Activated B cell treated with CpG ODN at 0.5 μM for 24 hours (primary cell): ENCODE results near the gene TNFSF12. TPM values are rescaled to one million over a fixed set of nuclear protein-coding genes. Genes with fewer than 3 reads are reported as not detected.

Source experiments
- ATAC-seq: fragments of 200-7000 bp; cut with Tn5 transposase; one replicate; pipeline ENCODE4 v1.10.0; 2021; ENCODE audit warnings: low read depth, mild to moderate bottlenecking, moderate library complexity
- CTCF ChIA-PET: fragments of 350-600 bp; sonication (Branson Sonifier 250); formaldehyde crosslinking; loops from one replicate; lab custom pipeline; 2021; ENCODE audit warnings: antibody characterized with exemption; lab: Charles Lee
- POLR2A ChIA-PET: fragments of 350-600 bp; sonication (Branson Sonifier 250); formaldehyde crosslinking; loops from one replicate; lab custom pipeline; 2021; ENCODE audit warnings: antibody characterized with exemption; lab: Charles Lee
- DNase-seq: peaks from one replicate; pipeline ENCODE4 v3.0.0; 2022
- H3K27ac Mint-ChIP-seq: one replicate; pipeline ENCODE4 v1.8.0; 2020; ENCODE audit warnings: mixed read lengths
- H3K27me3 Mint-ChIP-seq: one replicate; pipeline ENCODE4 v1.8.0; 2021; ENCODE audit warnings: mixed read lengths
- H3K36me3 Mint-ChIP-seq: one replicate; pipeline ENCODE4 v1.8.0; 2021; ENCODE audit warnings: low read depth, mixed read lengths
- H3K4me1 Mint-ChIP-seq: one replicate; pipeline ENCODE4 v1.8.0; 2021; ENCODE audit warnings: mixed read lengths
- H3K4me3 Mint-ChIP-seq: one replicate; pipeline ENCODE4 v1.8.0; 2020; ENCODE audit warnings: mild to moderate bottlenecking, mixed read lengths
- H3K9me3 Mint-ChIP-seq: one replicate; pipeline ENCODE4 v1.8.0; 2020; ENCODE audit warnings: mixed read lengths
- intact Hi-C: fragments of 100-400 bp; cut with micrococcal nuclease; formaldehyde crosslinking; loops from one replicate; pipeline ENCODE4 v1.15.1; 2024
- total RNA-seq: library from RNA; stranded (reverse); gene quantifications from 2 replicates; pipeline ENCODE4 v1.2.3, GENCODE V29; 2022
- TF ChIP-seq, protein P1 (sequence below): fragments of 200-600 bp; IDR thresholded peaks from one replicate; pipeline ENCODE4 v1.8.0; 2022; ENCODE audit warnings: antibody characterized with exemption, mild to moderate bottlenecking

Gene TNFSF12
- total RNA-seq, 1 donor from 2014 or later, result 30.7 TPM

DNA sequence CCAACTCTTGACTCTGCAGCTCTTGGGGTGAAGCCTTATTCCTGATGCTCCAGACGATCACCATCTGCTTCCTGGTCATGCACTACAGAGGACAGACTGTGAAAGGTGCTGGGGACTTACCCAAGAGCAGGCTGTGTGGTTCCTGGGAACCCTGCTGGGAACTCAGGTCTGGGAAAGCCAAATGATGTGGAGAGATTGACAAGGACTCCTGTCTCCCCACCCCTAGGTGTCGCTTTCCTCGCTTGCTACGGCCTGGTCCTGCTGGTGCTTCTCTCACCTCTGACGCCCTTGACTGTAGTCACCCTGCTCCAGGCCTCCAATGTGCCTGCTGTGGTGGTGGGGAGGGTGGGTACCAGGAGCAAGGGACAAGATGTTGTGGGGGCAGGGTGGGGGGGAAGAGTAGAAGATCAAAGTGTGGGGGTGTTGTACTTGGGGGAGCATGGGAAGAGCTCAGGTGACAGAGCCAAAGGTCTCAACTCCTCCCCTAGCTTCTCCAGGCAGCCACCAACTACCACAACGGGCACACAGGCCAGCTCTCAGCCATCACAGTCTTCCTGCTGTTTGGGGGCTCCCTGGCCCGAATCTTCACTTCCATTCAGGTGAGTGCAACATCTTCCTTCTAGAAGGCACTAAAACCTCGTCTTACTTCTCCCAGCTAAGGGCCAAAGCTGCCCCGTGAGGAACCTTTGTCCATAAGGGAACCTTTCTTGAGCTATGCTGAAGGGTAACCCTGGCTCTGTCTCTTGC is 38.0 kb downstream of the TNFSF12 start:
- ATAC-seq, result no peak
- TF ChIP-seq, protein P1, sequence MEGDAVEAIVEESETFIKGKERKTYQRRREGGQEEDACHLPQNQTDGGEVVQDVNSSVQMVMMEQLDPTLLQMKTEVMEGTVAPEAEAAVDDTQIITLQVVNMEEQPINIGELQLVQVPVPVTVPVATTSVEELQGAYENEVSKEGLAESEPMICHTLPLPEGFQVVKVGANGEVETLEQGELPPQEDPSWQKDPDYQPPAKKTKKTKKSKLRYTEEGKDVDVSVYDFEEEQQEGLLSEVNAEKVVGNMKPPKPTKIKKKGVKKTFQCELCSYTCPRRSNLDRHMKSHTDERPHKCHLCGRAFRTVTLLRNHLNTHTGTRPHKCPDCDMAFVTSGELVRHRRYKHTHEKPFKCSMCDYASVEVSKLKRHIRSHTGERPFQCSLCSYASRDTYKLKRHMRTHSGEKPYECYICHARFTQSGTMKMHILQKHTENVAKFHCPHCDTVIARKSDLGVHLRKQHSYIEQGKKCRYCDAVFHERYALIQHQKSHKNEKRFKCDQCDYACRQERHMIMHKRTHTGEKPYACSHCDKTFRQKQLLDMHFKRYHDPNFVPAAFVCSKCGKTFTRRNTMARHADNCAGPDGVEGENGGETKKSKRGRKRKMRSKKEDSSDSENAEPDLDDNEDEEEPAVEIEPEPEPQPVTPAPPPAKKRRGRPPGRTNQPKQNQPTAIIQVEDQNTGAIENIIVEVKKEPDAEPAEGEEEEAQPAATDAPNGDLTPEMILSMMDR, result no peak
- ChIA-PET POLR2A (interaction anchor here (0.7 to 3.9 kb wide), 4 partner anchors 13 to 102 kb away, joined by 4 to 94 read pairs (median 6); partner anchors contain the start of genes TP53 and WRAP53), CTCF (interaction anchor here (1.2 to 3.4 kb wide), 3 partner anchors 28 to 72 kb away, joined by 3 to 16 read pairs (median 3); partner anchors contain the start of gene FXR2)
- DNase-seq, result no peak
- H3K4me1 Mint-ChIP-seq, result peaks cover 34% of the 10 kb centered on the region
- no peaks in the 10 kb centered on the region for H3K27me3 Mint-ChIP-seq
- H3K9me3 Mint-ChIP-seq, result no peaks in the 10 kb centered on the region
- intact Hi-C loops, result loop anchor here (10.0 kb wide), 1 partner anchor 542 kb away; the partner anchor contains the start of gene SLC16A11
- peaks cover 41% of the 10 kb centered on the region for H3K36me3 Mint-ChIP-seq
- no peak overlapping the region for H3K27ac Mint-ChIP-seq
- H3K4me3 Mint-ChIP-seq, result no peak overlapping the region

DNA sequence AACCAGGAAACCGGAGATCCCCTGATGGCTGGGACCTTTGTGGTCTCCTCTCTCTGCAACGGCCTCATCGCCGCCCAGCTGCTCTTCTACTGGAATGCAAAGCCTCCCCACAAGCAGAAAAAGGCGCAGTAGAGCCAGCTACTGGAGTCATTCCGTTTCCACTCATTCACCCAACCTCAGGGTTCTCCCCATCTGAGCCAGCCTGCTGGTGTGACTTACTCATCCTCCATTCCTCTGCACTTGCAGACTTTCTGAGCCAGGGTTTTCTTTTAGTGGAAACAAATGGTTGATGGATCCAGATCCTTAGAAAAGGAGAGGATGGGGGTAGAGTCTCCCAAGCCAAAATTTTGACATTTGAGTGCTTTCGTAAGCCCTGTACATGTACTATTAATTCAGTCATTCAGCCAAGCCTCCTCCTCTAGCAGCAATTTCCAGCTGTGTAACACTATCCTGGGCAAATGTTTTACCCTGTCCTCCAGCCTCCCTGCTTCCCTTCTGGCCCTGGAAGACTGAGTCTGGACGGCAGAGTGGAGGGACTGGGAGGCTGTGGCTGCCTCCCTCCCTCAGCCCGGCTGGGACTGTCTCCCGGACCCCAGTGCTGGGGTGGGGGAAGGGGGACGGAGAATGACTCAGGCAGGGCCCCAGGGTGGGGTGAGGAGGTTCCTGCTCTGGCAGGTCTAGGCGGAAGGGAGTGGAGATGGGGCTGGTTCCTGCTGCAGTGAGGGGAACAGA is 38.7 kb downstream of the TNFSF12 start:
- H3K27me3 Mint-ChIP-seq, result no peaks in the 10 kb centered on the region
- intact Hi-C loops, result loop anchor here (10.0 kb wide), 1 partner anchor 543 kb away; the partner anchor contains the start of gene SLC16A11
- peaks cover 26% of the 10 kb centered on the region for H3K4me1 Mint-ChIP-seq
- ChIA-PET POLR2A (interaction anchor here (0.7 to 1.2 kb wide), 3 partner anchors 14 to 103 kb away, joined by 4 to 7 read pairs (median 6); no protein-coding TSS in a partner anchor), CTCF (interaction anchor here (1.2 to 3.4 kb wide), 4 partner anchors 27 to 151 kb away, joined by 3 to 16 read pairs (median 9); partner anchors contain the start of genes FXR2 and TMEM102)
- ATAC-seq, result no peak
- peaks cover 49% of the 10 kb centered on the region for H3K36me3 Mint-ChIP-seq
- DNase-seq, result no peak
- H3K9me3 Mint-ChIP-seq, result no peaks in the 10 kb centered on the region
- TF ChIP-seq, protein P1, result no peak
- no peak overlapping the region for H3K27ac Mint-ChIP-seq
- H3K4me3 Mint-ChIP-seq, result no peak overlapping the region

DNA sequence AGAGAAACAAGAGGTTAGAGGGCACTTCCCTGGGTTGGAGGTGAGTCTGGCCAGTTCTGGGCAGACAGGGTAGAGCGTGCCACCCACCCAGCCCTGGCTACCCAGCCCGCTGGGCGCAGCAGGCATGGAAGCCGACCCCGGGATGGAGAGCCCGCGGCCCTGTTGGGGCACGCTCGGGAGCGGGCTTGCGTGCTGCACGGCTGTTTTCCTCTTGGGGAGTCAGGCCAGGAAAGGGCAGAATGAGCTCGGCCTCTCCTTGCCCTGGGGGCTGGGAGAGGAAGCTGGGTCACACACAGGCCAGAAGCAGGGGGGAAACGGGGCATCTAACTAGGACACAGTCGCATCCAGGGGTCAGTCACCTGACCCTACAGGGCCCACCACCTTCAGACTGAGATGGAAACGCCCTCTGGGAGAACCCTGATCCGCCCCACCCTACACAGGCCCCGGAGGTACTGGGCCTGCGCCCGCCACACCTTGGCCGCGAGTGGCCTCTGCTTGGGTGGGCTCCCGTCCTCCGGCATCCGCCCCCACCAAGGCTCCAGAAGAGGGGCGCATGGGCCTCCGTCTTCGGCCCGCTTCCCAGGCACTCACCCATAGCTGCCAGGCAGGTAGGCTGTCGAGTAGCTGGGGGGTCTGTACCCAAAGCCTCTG is 39.8 kb downstream of the TNFSF12 start:
- no peaks in the 10 kb centered on the region for H3K27me3 Mint-ChIP-seq
- intact Hi-C loops, result loop anchor here (1.0 to 10.0 kb wide), 4 partner anchors 27 to 544 kb away; partner anchors contain the start of genes SENP3 and SLC16A11
- DNase-seq, result no peak
- no peak for ATAC-seq
- TF ChIP-seq, protein P1, result no peak
- ChIA-PET POLR2A (interaction anchor here (0.6 to 2.4 kb wide), 16 partner anchors 9 to 543 kb away, joined by 3 to 17 read pairs (median 4); partner anchors contain the start of genes CD68, FXR2, POLR2A and SAT2), CTCF (interaction anchor here (1.1 to 3.3 kb wide), 24 partner anchors 9 to 543 kb away, joined by 3 to 38 read pairs (median 6); partner anchors contain the start of genes CD68, FXR2, NEURL4 and SAT2)
- peaks cover 20% of the 10 kb centered on the region for H3K4me1 Mint-ChIP-seq
- H3K36me3 Mint-ChIP-seq, result peaks cover 55% of the 10 kb centered on the region
- no peak overlapping the region for H3K27ac Mint-ChIP-seq
- no peaks in the 10 kb centered on the region for H3K9me3 Mint-ChIP-seq
- H3K4me3 Mint-ChIP-seq, result no peak overlapping the region

DNA sequence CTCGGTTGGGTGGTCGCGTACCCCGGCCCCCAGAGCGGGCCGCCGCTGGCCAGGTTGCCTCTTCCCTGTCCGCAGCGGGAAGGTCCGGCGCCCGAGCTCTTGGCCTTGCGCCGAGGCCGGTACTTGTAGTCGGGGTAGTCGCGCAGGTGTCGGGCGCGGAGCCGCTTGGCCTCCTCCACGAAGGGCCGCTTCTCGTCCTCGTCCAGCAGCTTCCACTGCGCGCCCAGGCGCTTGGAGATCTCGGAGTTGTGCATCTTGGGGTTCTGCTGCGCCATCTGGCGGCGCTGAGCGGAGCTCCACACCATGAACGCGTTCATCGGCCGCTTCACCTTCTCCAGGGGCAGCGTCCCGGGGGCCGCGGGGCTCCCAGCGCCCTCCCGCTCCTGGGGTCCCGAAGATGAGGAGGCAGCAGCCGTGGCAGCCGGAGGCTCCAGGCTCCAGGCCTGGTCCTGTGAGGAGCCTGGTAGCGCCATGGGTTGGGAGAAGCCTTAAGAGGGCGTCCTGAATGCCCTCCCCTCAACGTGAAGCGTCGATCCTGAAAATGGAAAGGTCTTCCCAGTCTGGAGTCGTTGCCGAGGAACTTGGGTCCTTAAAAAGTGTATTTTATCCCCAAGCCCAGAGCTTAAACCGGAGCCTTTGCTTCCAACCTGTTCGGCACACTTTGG is 40.5 kb downstream of the TNFSF12 start:
- POLR2A ChIA-PET, result interaction anchor here (0.6 to 2.4 kb wide), 16 partner anchors 10 to 544 kb away, joined by 3 to 17 read pairs (median 4); partner anchors contain the start of genes CD68, FXR2, POLR2A and SAT2
- peaks cover 13% of the 10 kb centered on the region for H3K4me1 Mint-ChIP-seq
- H3K27ac Mint-ChIP-seq, result no peak overlapping the region
- DNase-seq (peak; percentile 66), ATAC-seq (peak; percentile 89)
- no peaks in the 10 kb centered on the region for H3K27me3 Mint-ChIP-seq
- TF ChIP-seq, protein P1, result peak; percentile 44
- H3K9me3 Mint-ChIP-seq, result no peaks in the 10 kb centered on the region
- intact Hi-C loops, result loop anchor here (1.0 to 10.0 kb wide), 4 partner anchors 28 to 545 kb away; partner anchors contain the start of genes SENP3 and SLC16A11
- peaks cover 56% of the 10 kb centered on the region for H3K36me3 Mint-ChIP-seq
- CTCF ChIA-PET, result interaction anchor here (0.6 to 3.3 kb wide), 30 partner anchors 9 to 543 kb away, joined by 3 to 38 read pairs (median 4); partner anchors contain the start of genes CD68, FXR2, NEURL4 and SAT2
- no peak overlapping the region for H3K4me3 Mint-ChIP-seq
